ENCODE data around the gene RPS6KA5. TPM values are rescaled to one million over a fixed set of nuclear protein-coding genes. Genes with fewer than 3 reads are reported as not detected.
"Not testable (repeated sequence)": the region's sequence is repeated elsewhere in the genome, so short reads cannot be mapped to it uniquely, and the experiment has no call there.

RPS6KA5 gene
- total RNA-seq, 3 donors from 2014 or later = 17.3 to 19.5 (median 19.4) TPM

GRCh38 chr14:90856115-90856514 lies 204.3 kb downstream of the RPS6KA5 start:
- not testable (repeated sequence) for DNase-seq; H3K4me1 Mint-ChIP-seq (ENCODE audit: low read depth); H3K27me3 Mint-ChIP-seq (ENCODE audit: low read depth); H3K4me3 Mint-ChIP-seq; ATAC-seq; H3K36me3 Mint-ChIP-seq (ENCODE audit: insufficient read depth); H3K9me3 Mint-ChIP-seq

- DNase-seq (no peak), ATAC-seq (no peak)
- H3K36me3 Mint-ChIP-seq (ENCODE audit: insufficient read depth) = peaks cover 5% of the 10 kb centered on the region
- H3K4me3 Mint-ChIP-seq = no peak overlapping the region
- no peaks in the 10 kb centered on the region for H3K27me3 Mint-ChIP-seq (ENCODE audit: low read depth)
- no peaks in the 10 kb centered on the region for H3K4me1 Mint-ChIP-seq (ENCODE audit: low read depth)
- H3K9me3 Mint-ChIP-seq = no peaks in the 10 kb centered on the region
Measured at GRCh38 chr14:90853116-90853515, 207.3 kb downstream of the RPS6KA5 start.

GRCh38 chr14:90851327-90852036 lies 209.0 kb downstream of the RPS6KA5 start:
- Mint-ChIP-seq H3K36me3 (ENCODE audit: insufficient read depth) (peaks cover 10% of the 10 kb centered on the region), H3K27me3 (ENCODE audit: low read depth) (no peaks in the 10 kb centered on the region), H3K9me3 (no peaks in the 10 kb centered on the region), H3K4me1 (ENCODE audit: low read depth) (no peaks in the 10 kb centered on the region), H3K4me3 (no peak overlapping the region)
- DNase-seq = no peak
- no peak for ATAC-seq

GRCh38 chr14:90850487-90850886 lies 210.0 kb downstream of the RPS6KA5 start:
- Mint-ChIP-seq H3K27me3 (ENCODE audit: low read depth) (no peaks in the 10 kb centered on the region), H3K4me3 (no peak overlapping the region), H3K36me3 (ENCODE audit: insufficient read depth) (peaks cover 10% of the 10 kb centered on the region), H3K4me1 (ENCODE audit: low read depth) (no peaks in the 10 kb centered on the region), H3K9me3 (no peaks in the 10 kb centered on the region)
- ATAC-seq = no peak
- no peak for DNase-seq

GRCh38 chr14:90849787-90850444 lies 210.5 kb downstream of the RPS6KA5 start:
- DNase-seq = no peak
- Mint-ChIP-seq H3K36me3 (ENCODE audit: insufficient read depth) (peaks cover 8% of the 10 kb centered on the region), H3K9me3 (no peaks in the 10 kb centered on the region), H3K4me3 (no peak overlapping the region), H3K27me3 (ENCODE audit: low read depth) (no peaks in the 10 kb centered on the region), H3K4me1 (ENCODE audit: low read depth) (no peaks in the 10 kb centered on the region)
- ATAC-seq = no peak

GRCh38 chr14:90848944-90849731 lies 211.3 kb downstream of the RPS6KA5 start:
- ATAC-seq (no peak), DNase-seq (no peak)
- H3K9me3 Mint-ChIP-seq = no peaks in the 10 kb centered on the region
- no peaks in the 10 kb centered on the region for H3K27me3 Mint-ChIP-seq (ENCODE audit: low read depth)
- H3K4me3 Mint-ChIP-seq = no peak overlapping the region
- H3K4me1 Mint-ChIP-seq (ENCODE audit: low read depth) = no peaks in the 10 kb centered on the region
- H3K36me3 Mint-ChIP-seq (ENCODE audit: insufficient read depth) = peaks cover 8% of the 10 kb centered on the region

GRCh38 chr14:90846511-90846910 lies 213.9 kb downstream of the RPS6KA5 start:
- peaks cover 8% of the 10 kb centered on the region for H3K36me3 Mint-ChIP-seq (ENCODE audit: insufficient read depth)

GRCh38 chr14:90844321-90844720 lies 216.1 kb downstream of the RPS6KA5 start:
- Mint-ChIP-seq H3K4me1 (ENCODE audit: low read depth) (peaks cover 5% of the 10 kb centered on the region), H3K9me3 (no peaks in the 10 kb centered on the region), H3K27me3 (ENCODE audit: low read depth) (no peaks in the 10 kb centered on the region), H3K36me3 (ENCODE audit: insufficient read depth) (peaks cover 7% of the 10 kb centered on the region), H3K4me3 (no peak overlapping the region)
- ATAC-seq = no peak
- no peak for DNase-seq

More at GRCh38 chr14:90846511-90846910, 213.9 kb downstream of the RPS6KA5 start:
- DNase-seq (no peak), ATAC-seq (no peak)
- Mint-ChIP-seq H3K4me1 (ENCODE audit: low read depth) (peaks cover 5% of the 10 kb centered on the region), H3K9me3 (no peaks in the 10 kb centered on the region), H3K4me3 (no peak overlapping the region), H3K27me3 (ENCODE audit: low read depth) (no peaks in the 10 kb centered on the region)

- Mint-ChIP-seq H3K27me3 (ENCODE audit: low read depth) (no peaks in the 10 kb centered on the region), H3K4me3 (no peak overlapping the region), H3K36me3 (ENCODE audit: insufficient read depth) (peaks cover 2% of the 10 kb centered on the region), H3K4me1 (ENCODE audit: low read depth) (peaks cover 5% of the 10 kb centered on the region), H3K9me3 (no peaks in the 10 kb centered on the region)
- DNase-seq (no peak), ATAC-seq (peak in 1 of 2 donors; percentile 32)
Measured at GRCh38 chr14:90842726-90843125, 217.7 kb downstream of the RPS6KA5 start.

GRCh38 chr14:90840667-90841066 lies 219.8 kb downstream of the RPS6KA5 start:
- not testable (repeated sequence) for H3K4me3 Mint-ChIP-seq; ATAC-seq; H3K9me3 Mint-ChIP-seq; H3K27me3 Mint-ChIP-seq (ENCODE audit: low read depth); DNase-seq; H3K36me3 Mint-ChIP-seq (ENCODE audit: insufficient read depth)
- H3K4me1 Mint-ChIP-seq (ENCODE audit: low read depth) = peaks cover 15% of the 10 kb centered on the region

GRCh38 chr14:90839889-90840266 lies 220.6 kb downstream of the RPS6KA5 start:
- H3K36me3 Mint-ChIP-seq (ENCODE audit: insufficient read depth) = no peaks in the 10 kb centered on the region
- no peaks in the 10 kb centered on the region for H3K9me3 Mint-ChIP-seq
- H3K27me3 Mint-ChIP-seq (ENCODE audit: low read depth) = no peaks in the 10 kb centered on the region
- H3K4me1 Mint-ChIP-seq (ENCODE audit: low read depth) = peaks cover 18% of the 10 kb centered on the region
- H3K4me3 Mint-ChIP-seq = no peak overlapping the region
- no peak for ATAC-seq
- no peak for DNase-seq

GRCh38 chr14:90839024-90839888 lies 221.2 kb downstream of the RPS6KA5 start:
- DNase-seq = no peak
- no peak for ATAC-seq
- Mint-ChIP-seq H3K36me3 (ENCODE audit: insufficient read depth) (no peaks in the 10 kb centered on the region), H3K4me3 (no peak overlapping the region), H3K9me3 (no peaks in the 10 kb centered on the region), H3K27me3 (ENCODE audit: low read depth) (no peaks in the 10 kb centered on the region), H3K4me1 (ENCODE audit: low read depth) (peaks cover 19% of the 10 kb centered on the region)

GRCh38 chr14:90838531-90838930 lies 221.9 kb downstream of the RPS6KA5 start:
- not testable (repeated sequence) for H3K27me3 Mint-ChIP-seq (ENCODE audit: low read depth); ATAC-seq; H3K4me3 Mint-ChIP-seq; H3K9me3 Mint-ChIP-seq; H3K36me3 Mint-ChIP-seq (ENCODE audit: insufficient read depth); DNase-seq
- H3K4me1 Mint-ChIP-seq (ENCODE audit: low read depth) = peaks cover 19% of the 10 kb centered on the region

- ATAC-seq (no peak), DNase-seq (no peak)
- Mint-ChIP-seq H3K36me3 (ENCODE audit: insufficient read depth) (no peaks in the 10 kb centered on the region), H3K9me3 (no peaks in the 10 kb centered on the region), H3K4me1 (ENCODE audit: low read depth) (peaks cover 14% of the 10 kb centered on the region), H3K4me3 (no peak overlapping the region), H3K27me3 (ENCODE audit: low read depth) (no peaks in the 10 kb centered on the region)
Measured at GRCh38 chr14:90837355-90837754, 223.1 kb downstream of the RPS6KA5 start.
